HepG2 (cell line): Measurements from ENCODE around the gene PERCC1.

Source experiments
- CCAR2 ChIP-seq: fragments of 200-400 bp; formaldehyde crosslinking; optimal IDR thresholded peaks from 2 replicates; pipeline ENCODE3; 2018; ENCODE audit warnings: low read depth, mild to moderate bottlenecking, low read length, moderate library complexity
- ERF ChIP-seq: IDR thresholded peaks from 2 replicates; pipeline ENCODE4 v1.6.1; 2018; ENCODE audit warnings: missing biosample characterization, missing genetic modification reagents
- JDP2 ChIP-seq: sonication (generic); formaldehyde crosslinking; IDR thresholded peaks from 2 replicates; pipeline ENCODE4 v1.8.1; 2022; ENCODE audit warnings: missing genetic modification reagents, borderline replicate concordance
- KDM1A ChIP-seq: IDR thresholded peaks from 2 replicates; pipeline ENCODE4 v1.6.1; 2016; ENCODE audit warnings: missing compliant biosample characterization
- MAFK ChIP-seq, 2 experiments: IDR thresholded peaks in 1 of 2; conservative IDR thresholded peaks in 1 of 2; 2 replicates each; pipeline ENCODE4 v1.6.1; 2011; ENCODE audit warnings: improper control_type of control experiment in 2 of 2, low read length in 2 of 2
- RFX5 ChIP-seq: IDR thresholded peaks from 2 replicates; pipeline ENCODE4 v1.6.1; 2011; ENCODE audit warnings: low read depth, low read length, improper control_type of control experiment
- RNF219 ChIP-seq: sonication (generic); formaldehyde crosslinking; IDR thresholded peaks from 2 replicates; pipeline ENCODE4 v1.5.0; 2020; ENCODE audit warnings: mild to moderate bottlenecking, missing genetic modification reagents
- TF ChIP-seq, protein P1 (sequence below): sonication (generic); formaldehyde crosslinking; IDR thresholded peaks from 2 replicates; pipeline ENCODE4 v1.5.0; 2020; ENCODE audit warnings: mild to moderate bottlenecking, missing genetic modification reagents, moderate library complexity

DNA sequence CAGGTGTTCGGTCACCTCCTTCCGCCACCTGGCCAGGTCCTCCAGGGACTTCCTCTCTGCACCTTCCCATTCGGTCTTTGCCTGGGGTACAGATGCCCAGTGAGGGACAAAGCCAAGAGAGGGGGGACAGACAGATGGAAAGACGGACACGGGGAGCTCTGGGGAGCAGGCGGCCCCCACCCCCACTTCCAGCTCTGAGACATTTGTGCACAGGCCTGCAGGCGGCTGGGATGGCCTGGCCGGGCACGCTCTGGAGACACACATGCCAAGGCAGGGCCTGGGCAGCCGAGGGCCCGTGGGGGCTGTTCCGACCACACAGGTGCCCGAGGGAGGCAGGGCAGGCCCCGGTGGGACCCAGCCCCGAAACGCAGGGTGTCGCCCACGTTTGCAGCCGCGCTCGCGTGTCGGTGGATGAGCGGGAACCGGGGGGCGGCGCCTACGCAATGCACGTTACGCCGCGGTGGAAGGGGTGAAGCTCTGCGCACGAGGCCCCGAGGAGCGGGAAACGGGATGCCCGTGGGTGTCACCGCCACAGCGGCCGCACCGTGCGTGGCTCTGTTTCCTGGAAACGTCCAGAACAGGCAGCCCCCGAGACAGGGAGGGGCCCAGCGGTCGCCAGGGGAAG, 6.0 kb downstream of the PERCC1 start:
- no peak for TF ChIP-seq RFX5
- no peak for TF ChIP-seq JDP2 (CRISPR knock-in tag)
- TF ChIP-seq RNF219 (CRISPR knock-in tag) = no peak
- TF ChIP-seq CCAR2 = no peak
- no peak for TF ChIP-seq MAFK (conservative IDR thresholded peaks at IDR 0.05 in 1 of 2, IDR thresholded peaks at IDR 0.05 in 1 of 2; ENCODE audit: low read length in 2 of 2)
- TF ChIP-seq KDM1A (CRISPR knock-in tag) = no peak
- TF ChIP-seq, protein P1, sequence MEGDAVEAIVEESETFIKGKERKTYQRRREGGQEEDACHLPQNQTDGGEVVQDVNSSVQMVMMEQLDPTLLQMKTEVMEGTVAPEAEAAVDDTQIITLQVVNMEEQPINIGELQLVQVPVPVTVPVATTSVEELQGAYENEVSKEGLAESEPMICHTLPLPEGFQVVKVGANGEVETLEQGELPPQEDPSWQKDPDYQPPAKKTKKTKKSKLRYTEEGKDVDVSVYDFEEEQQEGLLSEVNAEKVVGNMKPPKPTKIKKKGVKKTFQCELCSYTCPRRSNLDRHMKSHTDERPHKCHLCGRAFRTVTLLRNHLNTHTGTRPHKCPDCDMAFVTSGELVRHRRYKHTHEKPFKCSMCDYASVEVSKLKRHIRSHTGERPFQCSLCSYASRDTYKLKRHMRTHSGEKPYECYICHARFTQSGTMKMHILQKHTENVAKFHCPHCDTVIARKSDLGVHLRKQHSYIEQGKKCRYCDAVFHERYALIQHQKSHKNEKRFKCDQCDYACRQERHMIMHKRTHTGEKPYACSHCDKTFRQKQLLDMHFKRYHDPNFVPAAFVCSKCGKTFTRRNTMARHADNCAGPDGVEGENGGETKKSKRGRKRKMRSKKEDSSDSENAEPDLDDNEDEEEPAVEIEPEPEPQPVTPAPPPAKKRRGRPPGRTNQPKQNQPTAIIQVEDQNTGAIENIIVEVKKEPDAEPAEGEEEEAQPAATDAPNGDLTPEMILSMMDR (CRISPR knock-in tag) = no peak
- TF ChIP-seq ERF = no peak
